ENCODE measurements around the gene KCNH1.
"Not testable (repeated sequence)": the region's sequence is repeated elsewhere in the genome, so short reads cannot be mapped to it uniquely, and the experiment has no call there.

KCNH1 gene

DNA sequence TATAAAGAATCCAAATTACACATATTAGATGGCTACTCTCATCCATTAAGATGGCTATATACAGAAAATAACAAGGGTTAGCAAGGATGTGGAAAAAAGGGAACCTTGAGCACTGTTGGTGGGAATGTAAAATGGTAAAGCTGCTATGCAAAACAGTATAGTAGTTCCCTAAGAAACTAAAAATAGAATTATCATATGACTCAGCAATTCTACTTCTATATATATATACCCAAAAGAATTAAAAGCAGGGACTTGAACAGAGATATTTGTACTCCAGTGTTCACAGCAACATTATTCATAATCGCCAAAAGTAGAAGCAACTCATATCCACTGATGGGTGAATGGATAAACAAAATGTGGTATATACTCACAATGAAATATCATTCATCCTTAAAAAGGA, 126.1 kb downstream of the KCNH1 start:
- ATAC-seq: no peak
- Mint-ChIP-seq H3K27ac (no peak overlapping the region), H3K36me3 (no peaks in the 10 kb centered on the region), H3K4me1 (no peaks in the 10 kb centered on the region), H3K9me3 (no peaks in the 10 kb centered on the region), H3K4me3 (no peak overlapping the region), H3K27me3 (peaks cover 46% of the 10 kb centered on the region)

DNA sequence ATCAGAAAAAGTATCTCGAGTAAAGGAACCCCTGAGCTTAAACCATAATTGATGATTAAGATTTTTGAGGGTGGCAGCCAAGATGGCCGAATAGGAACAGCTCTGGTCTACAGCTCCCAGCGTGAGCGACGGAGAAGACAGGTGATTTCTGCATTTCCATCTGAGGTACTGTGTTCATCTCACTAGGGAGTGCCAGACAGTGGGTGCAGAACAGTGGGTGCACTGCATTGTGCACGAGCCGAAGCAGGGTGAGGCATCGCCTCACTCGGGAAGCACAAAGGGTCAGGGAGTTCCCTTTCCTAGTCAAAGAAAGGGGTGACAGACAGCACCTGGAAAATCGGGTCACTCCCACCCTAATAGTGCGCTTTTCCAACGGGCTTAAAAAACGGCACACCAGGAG, 138.0 kb downstream of the KCNH1 start:
- not testable (repeated sequence) for H3K36me3 Mint-ChIP-seq, H3K4me1 Mint-ChIP-seq, ATAC-seq, H3K9me3 Mint-ChIP-seq, H3K27ac Mint-ChIP-seq, H3K4me3 Mint-ChIP-seq
- peaks cover 81% of the 10 kb centered on the region for H3K27me3 Mint-ChIP-seq

DNA sequence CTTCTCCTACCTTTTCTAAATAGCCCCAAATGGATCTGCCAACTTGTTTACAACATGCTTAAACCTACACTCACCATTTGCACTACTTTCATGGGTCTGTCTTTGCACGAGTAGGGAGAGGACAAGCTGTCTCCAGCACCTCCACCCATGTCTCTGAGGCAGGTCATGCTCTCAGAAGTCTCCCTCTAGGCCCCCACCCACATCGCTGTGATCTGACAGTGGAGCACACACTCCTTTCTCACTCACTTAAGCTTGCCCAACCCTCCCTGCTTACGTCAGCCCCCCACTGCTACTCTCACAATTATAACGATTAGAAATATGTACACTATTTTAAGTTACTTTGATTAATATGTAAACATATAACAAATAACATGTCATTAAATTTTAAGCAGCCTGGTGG, 141.1 kb downstream of the KCNH1 start:
- H3K4me3 Mint-ChIP-seq: no peak overlapping the region
- H3K9me3 Mint-ChIP-seq: peaks cover 3% of the 10 kb centered on the region
- H3K4me1 Mint-ChIP-seq: no peaks in the 10 kb centered on the region
- no peak for ATAC-seq
- H3K27ac Mint-ChIP-seq: no peak overlapping the region
- no peaks in the 10 kb centered on the region for H3K36me3 Mint-ChIP-seq
- peaks cover 81% of the 10 kb centered on the region for H3K27me3 Mint-ChIP-seq

DNA sequence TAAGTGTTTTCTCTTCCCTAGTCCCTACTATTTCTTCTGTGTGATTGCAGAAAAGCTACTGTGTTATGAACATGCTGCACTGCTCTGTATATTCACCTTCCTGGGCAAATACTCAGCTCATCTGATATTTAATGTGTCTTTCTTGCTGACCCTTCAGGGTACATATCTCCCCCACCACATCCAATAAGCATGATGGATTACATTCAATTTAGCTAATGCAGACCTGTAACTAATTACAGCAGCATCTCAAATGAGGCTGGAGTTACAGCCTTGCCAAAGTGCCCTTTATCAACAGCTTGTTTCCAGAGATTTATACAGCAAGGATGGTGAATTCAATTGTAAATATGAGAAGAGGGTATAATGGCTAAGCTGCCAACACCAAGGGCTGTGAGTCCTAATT, 144.0 kb downstream of the KCNH1 start:
- Mint-ChIP-seq H3K4me1 (no peaks in the 10 kb centered on the region), H3K27me3 (peaks cover 53% of the 10 kb centered on the region), H3K36me3 (no peaks in the 10 kb centered on the region), H3K27ac (no peak overlapping the region), H3K9me3 (peaks cover 5% of the 10 kb centered on the region), H3K4me3 (no peak overlapping the region)
- ATAC-seq: no peak

DNA sequence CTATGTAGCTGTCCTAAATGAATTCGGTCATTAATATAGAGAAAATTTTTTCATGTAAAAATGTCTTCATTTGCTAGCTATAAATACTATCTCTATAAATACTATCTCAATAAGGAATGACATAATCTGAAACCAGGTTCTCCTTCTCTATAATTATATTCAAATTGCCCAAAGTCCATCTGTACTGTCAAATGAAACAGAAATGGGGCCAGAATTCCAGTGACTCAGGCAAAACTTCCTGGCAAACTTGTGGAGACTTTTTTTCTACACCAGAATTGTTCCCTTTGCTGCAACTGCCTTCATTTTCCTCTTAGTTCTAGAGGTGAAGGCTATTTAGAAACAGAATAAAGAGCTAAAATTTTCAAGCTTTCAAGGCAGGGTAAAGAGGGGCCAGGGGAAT, 152.5 kb downstream of the KCNH1 start:
- Mint-ChIP-seq H3K36me3 (no peaks in the 10 kb centered on the region), H3K4me1 (no peaks in the 10 kb centered on the region), H3K9me3 (no peaks in the 10 kb centered on the region), H3K27ac (no peak overlapping the region), H3K4me3 (no peak overlapping the region), H3K27me3 (no peaks in the 10 kb centered on the region)
- ATAC-seq: no peak

DNA sequence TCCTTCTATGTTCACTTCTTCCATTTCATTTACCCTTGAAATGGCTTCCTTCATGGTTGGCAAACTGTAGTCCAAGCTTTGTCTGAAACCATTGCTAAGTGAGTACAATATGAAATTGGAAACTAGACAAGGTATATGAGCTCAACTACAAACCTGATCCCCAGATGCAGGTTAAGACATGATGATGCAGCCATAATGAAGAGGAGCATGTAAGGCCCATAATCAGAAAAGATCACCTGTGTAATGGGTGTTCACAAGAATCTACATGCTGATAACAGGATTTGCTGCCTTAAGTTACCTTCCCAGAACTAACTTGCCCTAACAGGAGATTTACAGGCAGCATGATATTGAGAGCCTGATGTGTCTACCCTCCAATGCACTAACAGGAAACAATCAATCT, 153.9 kb downstream of the KCNH1 start:
- H3K27me3 Mint-ChIP-seq: no peaks in the 10 kb centered on the region

DNA sequence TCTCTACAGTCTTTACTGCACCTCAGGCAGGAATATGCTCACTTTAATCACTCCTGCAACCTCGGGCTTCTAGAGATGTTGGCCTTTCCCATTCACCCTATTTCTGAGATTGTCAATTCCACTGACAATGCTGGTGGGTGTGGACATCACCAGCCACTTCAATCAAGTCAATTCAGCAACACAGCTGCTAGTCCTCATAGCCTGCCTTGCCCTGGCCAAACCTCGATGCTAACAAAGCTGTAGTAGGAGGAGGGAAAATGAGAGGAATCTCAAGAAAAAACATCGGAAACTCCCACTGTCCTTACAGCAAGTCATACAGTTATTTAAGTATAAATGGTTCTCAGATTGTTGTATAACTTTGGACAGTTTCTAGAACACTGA, 155.0 kb downstream of the KCNH1 start:
- no peak for ATAC-seq
- Mint-ChIP-seq H3K27me3 (no peaks in the 10 kb centered on the region), H3K36me3 (no peaks in the 10 kb centered on the region), H3K4me1 (no peaks in the 10 kb centered on the region), H3K9me3 (peaks cover 2% of the 10 kb centered on the region), H3K27ac (no peak overlapping the region), H3K4me3 (no peak overlapping the region)

More for the DNA sequence above, 153.9 kb downstream of the KCNH1 start:
- no peaks in the 10 kb centered on the region for H3K36me3 Mint-ChIP-seq
- no peak overlapping the region for H3K4me3 Mint-ChIP-seq
- ATAC-seq: no peak
- H3K27ac Mint-ChIP-seq: no peak overlapping the region
- no peaks in the 10 kb centered on the region for H3K4me1 Mint-ChIP-seq
- peaks cover 2% of the 10 kb centered on the region for H3K9me3 Mint-ChIP-seq

DNA sequence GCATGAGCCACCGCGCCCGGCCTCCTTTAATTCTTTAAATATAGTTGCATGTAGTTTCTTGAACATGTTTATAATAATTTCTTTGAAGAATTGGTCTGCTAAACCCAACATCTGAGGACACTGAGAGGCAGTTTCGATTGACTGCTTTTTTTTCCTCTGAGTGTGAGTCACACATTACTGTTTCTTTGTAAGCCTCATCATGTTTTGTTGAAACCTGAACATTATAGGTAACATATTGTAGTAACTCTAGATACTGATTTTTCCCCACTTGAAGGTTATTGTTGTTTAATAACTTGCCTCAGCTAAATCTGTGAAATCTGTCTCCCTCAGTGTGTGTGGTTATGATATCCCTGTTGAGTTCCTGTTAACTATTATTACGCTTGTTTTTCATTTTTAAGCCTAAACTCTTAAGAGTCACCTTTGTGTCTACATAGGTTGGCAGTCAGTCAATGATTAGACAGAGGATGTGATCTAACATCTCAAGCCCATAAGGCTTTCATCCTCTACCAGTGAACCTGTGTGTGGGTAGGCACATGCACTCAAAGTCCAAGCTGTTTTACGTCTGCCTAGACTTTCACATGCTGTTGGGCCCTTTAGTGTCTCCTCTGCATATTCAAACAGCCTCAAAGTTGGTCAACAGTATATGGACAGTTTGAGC, 155.5 kb downstream of the KCNH1 start:
- no peak overlapping the region for H3K27ac Mint-ChIP-seq
- H3K9me3 Mint-ChIP-seq: peaks cover 2% of the 10 kb centered on the region
- ATAC-seq: no peak
- no peaks in the 10 kb centered on the region for H3K27me3 Mint-ChIP-seq
- no peaks in the 10 kb centered on the region for H3K36me3 Mint-ChIP-seq
- no peak overlapping the region for H3K4me3 Mint-ChIP-seq
- no peaks in the 10 kb centered on the region for H3K4me1 Mint-ChIP-seq

DNA sequence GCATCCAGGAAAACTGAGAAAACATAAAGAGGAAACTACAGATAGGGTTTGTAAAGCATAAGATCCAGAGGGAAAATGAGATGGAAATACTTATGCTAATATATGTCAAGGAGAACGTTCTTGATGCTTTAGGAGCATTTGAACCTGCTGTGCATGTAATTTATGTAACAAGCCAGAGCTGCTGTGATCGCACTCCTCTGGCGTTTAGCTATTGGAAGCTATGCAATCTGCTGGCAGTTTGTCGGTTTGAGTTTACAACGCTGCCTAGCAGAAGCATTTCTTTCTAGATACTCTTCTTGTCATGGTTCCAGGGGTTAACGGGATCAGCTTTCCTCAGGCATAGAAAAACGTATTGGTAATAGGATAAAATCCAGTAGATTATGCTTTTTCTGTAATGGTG, 182.7 kb downstream of the KCNH1 start:
- Mint-ChIP-seq H3K27ac (no peak overlapping the region), H3K9me3 (no peaks in the 10 kb centered on the region), H3K4me1 (no peaks in the 10 kb centered on the region), H3K36me3 (no peaks in the 10 kb centered on the region), H3K4me3 (no peak overlapping the region), H3K27me3 (peaks cover 2% of the 10 kb centered on the region)
- no peak for ATAC-seq

DNA sequence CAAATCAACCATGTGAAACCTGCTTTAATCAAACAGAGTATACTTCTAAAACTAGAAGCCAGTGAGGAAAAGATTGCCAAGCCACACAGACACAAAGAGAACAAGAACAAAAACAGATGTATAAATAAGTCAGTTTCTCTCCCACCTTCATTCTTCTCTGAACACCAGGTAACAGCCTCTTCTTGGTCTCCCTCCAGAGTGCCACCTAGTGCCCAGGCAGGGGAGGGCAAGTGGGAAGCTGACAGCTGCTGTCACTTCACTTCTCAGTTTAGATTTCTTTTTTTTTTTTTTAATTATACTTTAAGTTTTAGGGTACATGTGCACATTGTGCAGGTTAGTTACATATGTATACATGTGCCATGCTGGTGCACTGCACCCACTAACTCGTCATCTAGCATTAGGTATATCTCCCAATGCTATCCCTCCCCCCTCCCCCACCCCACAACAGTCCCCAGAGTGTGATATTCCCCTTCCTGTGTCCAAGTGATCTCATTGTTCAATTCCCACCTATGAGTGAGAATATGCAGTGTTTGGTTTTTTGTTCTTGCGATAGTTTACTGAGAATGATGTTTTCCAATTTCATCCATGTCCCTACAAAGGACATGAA, 183.9 kb downstream of the KCNH1 start:
- not testable (repeated sequence) for H3K9me3 Mint-ChIP-seq, ATAC-seq, H3K36me3 Mint-ChIP-seq, H3K4me1 Mint-ChIP-seq, H3K27ac Mint-ChIP-seq, H3K4me3 Mint-ChIP-seq, H3K27me3 Mint-ChIP-seq

DNA sequence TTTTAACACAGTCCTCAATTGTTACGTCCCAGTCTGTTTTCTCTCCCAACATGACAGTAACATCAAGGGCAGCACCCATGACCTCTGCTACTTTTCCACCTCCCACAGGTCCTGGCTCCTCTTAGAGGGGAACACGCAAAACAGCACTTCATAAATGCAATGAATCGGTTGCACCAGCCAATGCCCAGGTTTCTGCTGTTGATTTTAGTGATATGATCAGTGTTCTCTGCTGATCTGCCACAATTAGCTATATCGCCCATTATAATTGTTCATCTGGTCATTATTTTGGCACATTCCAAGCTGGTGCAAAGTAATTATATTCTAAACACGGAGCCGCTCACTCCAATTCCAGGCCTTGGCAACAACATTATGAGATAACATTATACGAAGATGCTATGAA, 184.5 kb downstream of the KCNH1 start:
- no peak for ATAC-seq
- H3K4me1 Mint-ChIP-seq: no peaks in the 10 kb centered on the region
- H3K27me3 Mint-ChIP-seq: peaks cover 9% of the 10 kb centered on the region
- H3K27ac Mint-ChIP-seq: no peak overlapping the region
- no peak overlapping the region for H3K4me3 Mint-ChIP-seq
- no peaks in the 10 kb centered on the region for H3K9me3 Mint-ChIP-seq
- no peaks in the 10 kb centered on the region for H3K36me3 Mint-ChIP-seq

DNA sequence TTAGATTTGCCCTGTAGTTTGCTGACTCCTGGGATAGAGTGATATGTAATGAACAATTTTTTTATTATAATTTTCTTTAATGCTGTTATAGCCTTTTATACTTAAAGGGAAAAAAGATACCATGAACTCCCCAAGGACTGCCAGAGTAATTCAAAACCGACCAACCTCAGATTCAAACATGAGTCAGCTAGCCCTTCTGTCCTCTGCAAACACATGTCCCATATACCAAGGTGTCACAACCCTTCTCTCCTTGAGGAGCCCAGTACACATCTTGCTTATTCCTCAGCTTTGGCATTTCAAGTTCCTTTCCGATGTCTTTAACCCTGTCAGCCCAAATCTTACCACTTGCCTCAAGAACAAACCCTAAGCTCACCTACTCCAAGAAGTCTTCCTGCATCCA, 184.9 kb downstream of the KCNH1 start:
- no peak overlapping the region for H3K27ac Mint-ChIP-seq
- no peaks in the 10 kb centered on the region for H3K4me1 Mint-ChIP-seq
- H3K9me3 Mint-ChIP-seq: no peaks in the 10 kb centered on the region

DNA sequence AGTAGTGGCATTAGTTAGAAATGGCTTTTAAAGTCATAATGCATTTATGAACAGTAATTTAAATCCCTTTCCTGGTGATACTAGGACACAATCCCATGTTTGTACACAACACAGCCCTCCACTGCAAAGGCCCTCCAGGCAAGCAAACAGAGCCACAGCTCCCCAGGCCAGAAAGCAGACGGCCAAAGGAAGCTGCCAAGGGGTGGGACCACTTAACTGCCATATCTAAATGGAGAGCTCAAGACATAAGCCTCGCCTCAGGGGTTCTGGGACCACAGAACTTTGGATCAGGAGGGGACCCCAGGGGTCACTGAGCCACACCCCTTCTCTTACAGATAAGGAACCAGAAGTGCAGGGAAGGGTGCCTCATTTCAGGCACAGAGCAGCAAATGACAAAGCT, 189.7 kb downstream of the KCNH1 start:
- Mint-ChIP-seq H3K4me1 (no peaks in the 10 kb centered on the region), H3K27ac (no peak overlapping the region), H3K27me3 (peaks cover 9% of the 10 kb centered on the region), H3K36me3 (no peaks in the 10 kb centered on the region), H3K9me3 (no peaks in the 10 kb centered on the region), H3K4me3 (no peak overlapping the region)
- ATAC-seq: no peak

More for the DNA sequence above, 184.9 kb downstream of the KCNH1 start:
- H3K27me3 Mint-ChIP-seq: peaks cover 9% of the 10 kb centered on the region
- no peak for ATAC-seq
- H3K36me3 Mint-ChIP-seq: no peaks in the 10 kb centered on the region
- no peak overlapping the region for H3K4me3 Mint-ChIP-seq

DNA sequence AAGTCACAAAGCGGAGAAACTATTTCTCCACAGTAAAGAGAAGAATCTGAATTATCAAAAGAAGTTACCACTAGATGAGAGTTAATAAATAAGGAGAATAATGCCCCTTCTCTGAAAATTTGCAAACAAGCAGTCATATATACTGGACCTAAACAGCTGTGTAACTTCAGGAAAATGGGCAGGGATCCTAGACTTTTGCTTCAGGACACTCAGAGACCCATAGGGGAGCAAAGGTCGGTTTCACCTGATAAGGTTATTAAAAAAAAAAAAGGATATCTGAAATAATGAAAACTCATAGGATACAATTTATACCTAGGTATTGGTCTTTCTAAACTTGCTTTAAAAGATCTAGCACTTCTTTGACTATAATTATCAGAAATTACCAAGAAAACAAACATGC, 191.4 kb downstream of the KCNH1 start:
- H3K9me3 Mint-ChIP-seq: no peaks in the 10 kb centered on the region
- H3K27ac Mint-ChIP-seq: no peak overlapping the region
- H3K36me3 Mint-ChIP-seq: no peaks in the 10 kb centered on the region
- no peaks in the 10 kb centered on the region for H3K4me1 Mint-ChIP-seq
- H3K27me3 Mint-ChIP-seq: peaks cover 9% of the 10 kb centered on the region
- no peak for ATAC-seq
- no peak overlapping the region for H3K4me3 Mint-ChIP-seq

DNA sequence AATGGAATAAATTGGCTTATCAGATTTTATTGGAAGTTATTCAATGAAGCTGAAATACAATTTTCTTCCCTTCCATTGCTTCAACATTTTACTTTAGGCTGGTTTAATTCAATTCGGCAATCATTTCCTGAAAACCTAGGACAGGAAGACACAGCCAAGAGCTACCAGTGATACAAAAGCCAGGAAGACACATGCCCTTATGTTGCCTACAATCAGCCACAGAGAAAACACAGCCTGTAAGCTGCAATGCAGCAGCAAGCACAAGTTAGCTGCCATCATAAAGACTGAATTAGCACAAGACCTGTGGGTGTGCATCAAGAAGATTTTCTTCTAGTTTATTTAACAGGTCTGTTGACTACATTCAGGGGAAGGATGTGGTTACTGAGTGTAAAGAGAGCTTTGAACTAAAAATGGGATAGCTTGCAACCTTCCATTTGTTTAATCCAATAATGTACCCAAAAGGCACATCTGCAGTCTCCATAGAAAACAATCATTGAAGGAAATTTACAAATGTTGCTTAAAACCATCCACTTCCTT, 193.8 kb downstream of the KCNH1 start:
- H3K27ac Mint-ChIP-seq: no peak overlapping the region
- ATAC-seq: no peak

DNA sequence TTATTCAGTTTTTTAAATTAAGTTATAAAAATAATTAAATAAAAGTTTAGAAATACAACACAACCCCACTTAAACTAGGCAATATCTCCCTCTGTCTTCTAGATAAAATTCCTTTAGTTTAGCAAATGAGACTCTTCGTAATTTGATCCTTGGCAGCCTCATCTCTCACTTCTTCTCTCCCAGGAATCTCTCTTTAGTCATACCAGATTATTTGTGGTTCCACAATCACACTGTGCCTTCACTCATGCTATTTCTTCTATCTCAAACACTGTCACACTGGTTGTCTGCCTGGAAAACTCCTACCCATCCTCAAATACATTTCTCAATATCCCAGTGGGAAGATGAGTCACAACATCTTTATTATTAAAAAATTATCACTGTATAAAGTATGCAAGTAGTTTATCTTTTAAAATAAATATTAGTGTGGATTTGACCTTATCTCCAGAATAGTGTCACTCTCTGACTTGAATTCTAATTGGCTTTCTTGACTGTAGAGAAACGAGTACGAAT, 195.5 kb downstream of the KCNH1 start:
- Mint-ChIP-seq H3K4me1 (no peaks in the 10 kb centered on the region), H3K4me3 (no peak overlapping the region), H3K27ac (no peak overlapping the region), H3K9me3 (no peaks in the 10 kb centered on the region), H3K27me3 (no peaks in the 10 kb centered on the region), H3K36me3 (no peaks in the 10 kb centered on the region)
- ATAC-seq: no peak

More for the DNA sequence above, 193.8 kb downstream of the KCNH1 start:
- H3K4me1 Mint-ChIP-seq: no peaks in the 10 kb centered on the region
- no peaks in the 10 kb centered on the region for H3K9me3 Mint-ChIP-seq
- no peaks in the 10 kb centered on the region for H3K27me3 Mint-ChIP-seq
- no peaks in the 10 kb centered on the region for H3K36me3 Mint-ChIP-seq
- no peak overlapping the region for H3K4me3 Mint-ChIP-seq
